Measurements from ENCODE around the gene SSC4D. TPM values are rescaled to one million over a fixed set of nuclear protein-coding genes. Genes with fewer than 3 reads are reported as not detected.
A peak's percentile ranks its signal among the peaks of the same experiment; 100 is the strongest.
"Not testable (repeated sequence)": the region's sequence is repeated elsewhere in the genome, so short reads cannot be mapped to it uniquely, and the experiment has no call there.

The SSC4D gene
- total RNA-seq, 1 experiment from 2014 or later = 14.8 TPM

GRCh38 chr7:76395965-76396726 lies 13.4 kb downstream of the SSC4D start:
- H3K4me2 ChIP-seq (ENCODE audit: insufficient read depth, insufficient read length, low read length) = no peak overlapping the region
- no peaks in the 10 kb centered on the region for H3K79me1 ChIP-seq (ENCODE audit: insufficient read depth, low read depth, low read length, poor library complexity, severe bottlenecking)
- no peaks in the 10 kb centered on the region for H3K4me1 ChIP-seq (ENCODE audit: insufficient read depth, low read length)
- no peak overlapping the region for H4K8ac ChIP-seq (replicated peaks; ENCODE audit: insufficient read length, low read depth, low read length)
- H3K14ac ChIP-seq (ENCODE audit: insufficient read depth, low read length) = 0 out of 2 replicates have a peak overlapping the region, but pooled peaks have one; percentile 8
- H3K23me2 ChIP-seq (ENCODE audit: insufficient read length, low read depth, low read length, poor library complexity, severe bottlenecking) = peaks cover 6% of the 10 kb centered on the region
- H3T11ph ChIP-seq (ENCODE audit: low read length) = no peak overlapping the region
- Mint-ChIP-seq H3K27ac (no peak overlapping the region), H3K27me3 (ENCODE audit: low read depth) (peaks cover 6% of the 10 kb centered on the region), H3K4me1 (peaks cover 30 to 38% of the 10 kb centered on the region in 2 experiments), H3K36me3 (ENCODE audit: insufficient read depth in 1 of 3, low read depth in 3 of 3) (peaks cover 0 to 2% (median 0%) of the 10 kb centered on the region in 3 experiments; a peak in 1 of 7 replicates), H3K9me3 (peaks cover 0 to 4% of the 10 kb centered on the region in 2 experiments; a peak in 3 of 5 replicates), H3K4me3 (peak overlapping the region in 1 of 2 experiments; percentile 31; a peak in 1 of 5 replicates)
- no peak overlapping the region for H2BK5ac ChIP-seq (ENCODE audit: insufficient read length, low read length)
- no peak overlapping the region for H2BK15ac ChIP-seq (ENCODE audit: low read depth, low read length)
- no peaks in the 10 kb centered on the region for H4K20me1 ChIP-seq (ENCODE audit: control insufficient read depth, insufficient read depth, insufficient read length)
- no peaks in the 10 kb centered on the region for H3K27me3 ChIP-seq (ENCODE audit: insufficient read depth, low read length)
- no peak overlapping the region for H2BK120ac ChIP-seq (ENCODE audit: low read depth, low read length, poor library complexity, severe bottlenecking)
- DNase-seq = peak; percentile 85
- H2BK12ac ChIP-seq (ENCODE audit: insufficient read length, low read depth, low read length) = no peak overlapping the region
- no peak overlapping the region for H3K9ac ChIP-seq (ENCODE audit: extremely low read depth, insufficient read length, low read length)
- no peak overlapping the region for H3K27ac ChIP-seq (ENCODE audit: insufficient read length, low read depth, low read length)
- H4K91ac ChIP-seq (ENCODE audit: insufficient read length, low read depth, low read length) = no peak overlapping the region
- H3K9me3 ChIP-seq (ENCODE audit: control insufficient read depth, low read depth, low read length) = no peaks in the 10 kb centered on the region
- H4K5ac ChIP-seq (ENCODE audit: insufficient read length, low read depth, low read length) = no peak overlapping the region
- H2AK5ac ChIP-seq (ENCODE audit: insufficient read length, low read length) = no peak overlapping the region
- no peak overlapping the region for H2AFZ ChIP-seq (ENCODE audit: low read length)
- no peaks in the 10 kb centered on the region for H3K79me2 ChIP-seq (ENCODE audit: insufficient read depth, low read length)
- no peak overlapping the region for H3K4ac ChIP-seq (ENCODE audit: low read depth, low read length)
- peak overlapping the region; percentile 18 for H3K18ac ChIP-seq (ENCODE audit: insufficient read length, low read depth, low read length)
- no peak for TF ChIP-seq CTCF (conservative IDR thresholded peaks at IDR 0.05)
- no peak overlapping the region for H3K56ac ChIP-seq (ENCODE audit: insufficient read length, low read depth, low read length)
- no peak overlapping the region for H3K23ac ChIP-seq (ENCODE audit: insufficient read length, low read depth, low read length)
- no CpG with 5 or more reads among the region's 13 CpGs for WGBS (ENCODE audit: extremely low coverage, insufficient read length, low lambda C conversion rate)
- H2BK20ac ChIP-seq (ENCODE audit: low read depth, low read length, poor library complexity, severe bottlenecking) = no peak overlapping the region

GRCh38 chr7:76395605-76395964 lies 13.9 kb downstream of the SSC4D start:
- not testable (repeated sequence) for H4K20me1 ChIP-seq (ENCODE audit: control insufficient read depth, insufficient read depth, insufficient read length); H3K27me3 Mint-ChIP-seq (ENCODE audit: low read depth); H4K5ac ChIP-seq (ENCODE audit: insufficient read length, low read depth, low read length); H3K14ac ChIP-seq (ENCODE audit: insufficient read depth, low read length); H2BK20ac ChIP-seq (ENCODE audit: low read depth, low read length, poor library complexity, severe bottlenecking); H3K79me1 ChIP-seq (ENCODE audit: insufficient read depth, low read depth, low read length, poor library complexity, severe bottlenecking); H3K23me2 ChIP-seq (ENCODE audit: insufficient read length, low read depth, low read length, poor library complexity, severe bottlenecking); H3K4me2 ChIP-seq (ENCODE audit: insufficient read depth, insufficient read length, low read length); H4K8ac ChIP-seq (replicated peaks; ENCODE audit: insufficient read length, low read depth, low read length); H4K91ac ChIP-seq (ENCODE audit: insufficient read length, low read depth, low read length); H3K27ac Mint-ChIP-seq; H3T11ph ChIP-seq (ENCODE audit: low read length); H3K18ac ChIP-seq (ENCODE audit: insufficient read length, low read depth, low read length); H3K27me3 ChIP-seq (ENCODE audit: insufficient read depth, low read length); H3K9me3 Mint-ChIP-seq; H3K56ac ChIP-seq (ENCODE audit: insufficient read length, low read depth, low read length); H2BK120ac ChIP-seq (ENCODE audit: low read depth, low read length, poor library complexity, severe bottlenecking); H3K9me3 ChIP-seq (ENCODE audit: control insufficient read depth, low read depth, low read length); H3K27ac ChIP-seq (ENCODE audit: insufficient read length, low read depth, low read length); H2BK5ac ChIP-seq (ENCODE audit: insufficient read length, low read length); H2AK5ac ChIP-seq (ENCODE audit: insufficient read length, low read length); H2BK12ac ChIP-seq (ENCODE audit: insufficient read length, low read depth, low read length); H3K36me3 Mint-ChIP-seq (ENCODE audit: insufficient read depth in 1 of 3, low read depth in 3 of 3); H3K23ac ChIP-seq (ENCODE audit: insufficient read length, low read depth, low read length); H3K9ac ChIP-seq (ENCODE audit: extremely low read depth, insufficient read length, low read length); H2BK15ac ChIP-seq (ENCODE audit: low read depth, low read length); H3K4me1 ChIP-seq (ENCODE audit: insufficient read depth, low read length); H2AFZ ChIP-seq (ENCODE audit: low read length); H3K4ac ChIP-seq (ENCODE audit: low read depth, low read length); DNase-seq; H3K79me2 ChIP-seq (ENCODE audit: insufficient read depth, low read length)
- WGBS (ENCODE audit: extremely low coverage, insufficient read length, low lambda C conversion rate) = no CpG with 5 or more reads among the region's 11 CpGs
- Mint-ChIP-seq H3K4me3 (peak overlapping the region in 1 of 2 experiments; percentile 19; a peak in 1 of 5 replicates), H3K4me1 (peaks cover 30 to 38% of the 10 kb centered on the region in 2 experiments)

All from H9 (cell line).